MCF 10A (cell line): ENCODE data around the gene NHLRC4. TPM values are rescaled to one million over a fixed set of nuclear protein-coding genes. Genes with fewer than 3 reads are reported as not detected.
A peak's percentile ranks its signal among the peaks of the same experiment; 100 is the strongest.

ENCODE experiments used
- BruUV-seq: library from RNA; stranded (reverse); fragments of 400-500 nt; replicated peaks from 2 replicates; lab custom pipeline; 2021; lab: Mats Ljungman, UMichigan
- CTCF ChIA-PET: fragments of 300-600 bp; sonication (Branson Sonifier 250); formaldehyde crosslinking; extraction: SDS; loops from one replicate; lab custom pipeline; 2021; ENCODE audit warnings: antibody characterized with exemption, inconsistent platforms; lab: Yijun Ruan, JAX
- POLR2A ChIA-PET: fragments of 300-600, 350-650 bp; sonication (Branson Sonifier 250); formaldehyde crosslinking; extraction: SDS; loops from one replicate; lab custom pipeline; 2020; ENCODE audit warnings: antibody characterized with exemption, inconsistent platforms; lab: Yijun Ruan, JAX
- DNase-seq: peaks from one replicate; pipeline ENCODE4 v3.0.0-alpha.2; 2018; ENCODE audit not compliant: unreplicated experiment
- H3K27ac Mint-ChIP-seq: one replicate; pipeline ENCODE4 v1.8.0; 2022; ENCODE audit warnings: mild to moderate bottlenecking, low read depth, mixed read lengths; ENCODE audit not compliant: unreplicated experiment
- H3K27me3 Mint-ChIP-seq: one replicate; pipeline ENCODE4 v1.8.0; 2022; ENCODE audit warnings: mixed read lengths; ENCODE audit not compliant: insufficient read depth, unreplicated experiment
- H3K36me3 Mint-ChIP-seq: one replicate; pipeline ENCODE4 v1.8.0; 2022; ENCODE audit warnings: mild to moderate bottlenecking, moderate library complexity, mixed read lengths; ENCODE audit not compliant: insufficient read depth, unreplicated experiment
- H3K4me1 Mint-ChIP-seq: one replicate; pipeline ENCODE4 v1.8.0; 2022; ENCODE audit warnings: mixed read lengths; ENCODE audit not compliant: insufficient read depth, unreplicated experiment
- H3K4me3 Mint-ChIP-seq: one replicate; pipeline ENCODE4 v1.8.0; 2022; ENCODE audit warnings: mild to moderate bottlenecking, moderate library complexity, mixed read lengths; ENCODE audit not compliant: unreplicated experiment
- H3K9me3 Mint-ChIP-seq: one replicate; pipeline ENCODE4 v1.8.0; 2022; ENCODE audit warnings: mixed read lengths; ENCODE audit not compliant: unreplicated experiment
- CTCF ChIP-seq: fragments of 200-600 bp; IDR thresholded peaks from one replicate; pipeline ENCODE4 v1.8.0; 2022; ENCODE audit warnings: antibody characterized with exemption, mild to moderate bottlenecking; ENCODE audit not compliant: unreplicated experiment
- intact Hi-C: fragments of 100-400 bp; cut with micrococcal nuclease; formaldehyde crosslinking; loops from 2 replicates; pipeline ENCODE4 v1.14.1; 2022
- total RNA-seq: library from RNA; stranded (reverse); gene quantifications from 2 replicates; pipeline ENCODE4 v1.2.3, GENCODE V29; 2022

NHLRC4 gene
- total RNA-seq, 1 experiment from 2014 or later = not detected

GRCh38 chr16:608019-608418 lies 41.2 kb downstream of the NHLRC4 start:
- H3K36me3 Mint-ChIP-seq = peaks cover 10% of the 10 kb centered on the region
- no peak overlapping the region for H3K27ac Mint-ChIP-seq
- no TSS peak for BruUV-seq
- H3K9me3 Mint-ChIP-seq = no peaks in the 10 kb centered on the region
- no peaks in the 10 kb centered on the region for H3K27me3 Mint-ChIP-seq
- intact Hi-C loops = no loop called here
- peaks cover 15% of the 10 kb centered on the region for H3K4me1 Mint-ChIP-seq
- H3K4me3 Mint-ChIP-seq = no peak overlapping the region
- no peak for DNase-seq
- ChIA-PET POLR2A (interaction anchor here (1.9 kb wide), 1 partner anchor 14 kb away, joined by 4 read pairs; no protein-coding TSS in a partner anchor), CTCF (interaction anchor here (0.6 kb wide), 1 partner anchor 184 kb away, joined by 3 read pairs; no protein-coding TSS in a partner anchor)
- TF ChIP-seq CTCF = no peak

- Mint-ChIP-seq H3K4me1 (peaks cover 15% of the 10 kb centered on the region), H3K27me3 (no peaks in the 10 kb centered on the region), H3K9me3 (no peaks in the 10 kb centered on the region), H3K36me3 (peaks cover 6% of the 10 kb centered on the region), H3K27ac (no peak overlapping the region), H3K4me3 (no peak overlapping the region)
- no peak for TF ChIP-seq CTCF
- intact Hi-C loops = no loop called here
- BruUV-seq = no TSS peak
- no peak for DNase-seq
- ChIA-PET POLR2A (interaction anchor here (1.5 to 2.4 kb wide), 2 partner anchors 13 to 18 kb away, joined by 5 to 7 read pairs; no protein-coding TSS in a partner anchor), CTCF (interaction anchor here (0.7 to 1.4 kb wide), 3 partner anchors 13 to 222 kb away, joined by 3 to 4 read pairs (median 4); no protein-coding TSS in a partner anchor)
These were observed 42.5 kb downstream of the NHLRC4 start for GRCh38 chr16:609316-609715.

- no peak for TF ChIP-seq CTCF
- Mint-ChIP-seq H3K27ac (no peak overlapping the region), H3K9me3 (no peaks in the 10 kb centered on the region), H3K27me3 (no peaks in the 10 kb centered on the region), H3K4me1 (peaks cover 15% of the 10 kb centered on the region), H3K4me3 (no peak overlapping the region), H3K36me3 (peaks cover 11% of the 10 kb centered on the region)
- ChIA-PET POLR2A (interaction anchor here (0.6 to 2.4 kb wide), 4 partner anchors 10 to 33 kb away, joined by 3 to 7 read pairs (median 4); no protein-coding TSS in a partner anchor), CTCF (interaction anchor here (1.0 to 1.4 kb wide), 3 partner anchors 14 to 18 kb away, joined by 3 to 4 read pairs (median 4); no protein-coding TSS in a partner anchor)
- intact Hi-C loops = no loop called here
- DNase-seq = no peak
- no TSS peak for BruUV-seq
These were observed 43.2 kb downstream of the NHLRC4 start for GRCh38 chr16:609984-610383.

GRCh38 chr16:610513-611381 lies 43.9 kb downstream of the NHLRC4 start:
- Mint-ChIP-seq H3K27me3 (no peaks in the 10 kb centered on the region), H3K9me3 (no peaks in the 10 kb centered on the region), H3K4me3 (no peak overlapping the region), H3K4me1 (peaks cover 15% of the 10 kb centered on the region), H3K36me3 (peaks cover 15% of the 10 kb centered on the region), H3K27ac (no peak overlapping the region)
- BruUV-seq = no TSS peak
- intact Hi-C loops = no loop called here
- ChIA-PET POLR2A (interaction anchor here (0.6 to 2.4 kb wide), 4 partner anchors 11 to 33 kb away, joined by 3 to 7 read pairs (median 4); no protein-coding TSS in a partner anchor), CTCF (interaction anchor here (0.6 to 1.4 kb wide), 7 partner anchors 10 to 106 kb away, joined by 3 to 5 read pairs (median 3); partner anchors contain the start of gene WFIKKN1)
- DNase-seq = peak; percentile 72
- TF ChIP-seq CTCF = peak; percentile 73
